K562 (cell line): ENCODE results near the gene CCR5AS.
A peak's percentile ranks its signal among the peaks of the same experiment; 100 is the strongest.

Experiments
- ATAC-seq: fragments of 200-7000 bp; cut with Tn5 transposase; 3 replicates; pipeline ENCODE4 v1.9.1; 2020; ENCODE audit warnings: moderate library complexity
- BruUV-seq: library from RNA; stranded (reverse); fragments of 400-500 nt; replicated peaks from 2 replicates; lab custom pipeline; 2021; lab: Mats Ljungman, UMichigan
- CTCF ChIA-PET: fragments of 300-600 bp; formaldehyde crosslinking; extraction: SDS; loops from one replicate; lab custom pipeline; 2021; ENCODE audit warnings: low intra/inter-chr PET ratio; lab: Yijun Ruan, JAX
- POLR2A ChIA-PET: fragments of 300-600, 350-650 bp; sonication (Branson Sonifier 250); formaldehyde crosslinking; extraction: SDS; loops from one replicate; lab custom pipeline; 2021; ENCODE audit warnings: antibody characterized with exemption, inconsistent platforms; lab: Yijun Ruan, JAX
- DNase-seq, 4 experiments: peaks; one replicate each; pipeline versions ENCODE4 v3.0.0 to v3.0.0-alpha.2; 2011 to 2018; ENCODE audit warnings: low spot score in 3 of 4, mixed read lengths in 3 of 4; ENCODE audit errors: extremely low read depth in 1 of 4
- FAIRE-seq: peaks from 2 replicates; lab custom pipeline; 2011; peaks lifted over from hg19 to GRCh38; lab: Jason Lieb, UNC
- H2AFZ ChIP-seq: 2 replicates; pipeline ENCODE4 v1.6.0; 2011; ENCODE audit warnings: low read depth, low read length, control low read depth, inconsistent platforms
- H3K27ac ChIP-seq: fragments of 200-600 bp; 3 replicates; pipeline ENCODE4 v1.8.0; 2011; ENCODE audit warnings: low read depth, mild to moderate bottlenecking, control low read depth, inconsistent platforms, low read length, moderate library complexity, mixed read lengths; ENCODE audit errors: extremely low read depth
- H3K27me3 ChIP-seq, 2 experiments: fragments of 300-600 bp in 1 of 2; 2 replicates in 1 of 2; 3 replicates in 1 of 2; pipeline versions ENCODE4 v1.6.0 to v1.8.0; 2011; ENCODE audit warnings: inconsistent platforms in 2 of 2, low read length in 2 of 2, mild to moderate bottlenecking in 1 of 2, mixed read lengths in 1 of 2, moderate library complexity in 1 of 2; ENCODE audit not compliant: control insufficient read depth in 2 of 2, insufficient read depth in 2 of 2
- H3K36me3 ChIP-seq: fragments of 300-600 bp; 3 replicates; pipeline ENCODE4 v1.8.0; 2011; ENCODE audit warnings: mild to moderate bottlenecking, low read length, inconsistent platforms; ENCODE audit not compliant: control insufficient read depth, insufficient read depth
- H3K4me1 ChIP-seq, 2 experiments: fragments of 200-600 bp in 1 of 2; replicated peaks in 1 of 2; 2 replicates in 1 of 2; 3 replicates in 1 of 2; pipeline versions ENCODE4 v1.5.1 to v1.8.0; 2011; ENCODE audit warnings: inconsistent platforms in 2 of 2, low read length in 2 of 2, mild to moderate bottlenecking in 1 of 2, mixed read lengths in 1 of 2, moderate library complexity in 1 of 2; ENCODE audit not compliant: control insufficient read depth in 2 of 2, insufficient read depth in 2 of 2
- H3K4me2 ChIP-seq: 2 replicates; pipeline ENCODE4 v1.6.1; 2011; ENCODE audit warnings: low read length, control low read depth, inconsistent platforms, mixed read lengths; ENCODE audit not compliant: insufficient read depth
- H3K4me3 ChIP-seq: fragments of 200-600 bp; sonication (generic), shearing (Covaris generic); 2 replicates; pipeline ENCODE4 v1.5.1; 2016; ENCODE audit warnings: control low read depth, inconsistent platforms
- H3K79me2 ChIP-seq: fragments of 200-600 bp; 3 replicates; pipeline ENCODE4 v1.8.0; 2011; ENCODE audit warnings: low read length, inconsistent platforms; ENCODE audit not compliant: control insufficient read depth, insufficient read depth
- H3K9ac ChIP-seq, 2 experiments: 2 replicates each; pipeline versions ENCODE4 v1.6.0 to v1.6.1; 2011; ENCODE audit warnings: low read depth in 2 of 2, low read length in 2 of 2, control low read depth in 1 of 2, inconsistent platforms in 1 of 2, mild to moderate bottlenecking in 1 of 2, mixed read lengths in 1 of 2; ENCODE audit not compliant: insufficient read depth in 1 of 2
- H3K9me1 ChIP-seq: one replicate; pipeline ENCODE4 v1.6.0; 2011; ENCODE audit warnings: inconsistent platforms, mild to moderate bottlenecking, low read length, moderate library complexity; ENCODE audit not compliant: control insufficient read depth, insufficient read depth
- H3K9me3 ChIP-seq: replicated peaks from 2 replicates; pipeline ENCODE4 v1.5.1; 2011; ENCODE audit warnings: low read depth, low read length, inconsistent platforms; ENCODE audit not compliant: control insufficient read depth, insufficient read depth
- H4K20me1 ChIP-seq: replicated peaks from 2 replicates; pipeline ENCODE4 v1.6.1; 2011; ENCODE audit warnings: low read length, inconsistent platforms, mixed read lengths; ENCODE audit not compliant: control insufficient read depth, insufficient read depth
- ADNP ChIP-seq: fragments of 200-800 bp; sonication (Bioruptor generic); IDR thresholded peaks from 2 replicates; pipeline ENCODE4 v1.6.1; 2016; ENCODE audit warnings: missing genetic modification characterization, missing compliant biosample characterization
- CEBPG ChIP-seq, 3 experiments: fragments of 200-800 bp in 1 of 3; sonication (Bioruptor generic) in 1 of 3; sonication (generic) in 1 of 3; formaldehyde crosslinking in 1 of 3; IDR thresholded peaks in 2 of 3; conservative IDR thresholded peaks in 1 of 3; 2 replicates each; pipeline versions ENCODE4 v1.6.1 to v1.8.0; 2016 to 2022; ENCODE audit warnings: missing compliant biosample characterization in 2 of 3, missing genetic modification characterization in 2 of 3, mild to moderate bottlenecking in 1 of 3, missing genetic modification reagents in 1 of 3
- CHD4 ChIP-seq: fragments of 200-600 bp; sonication (generic); IDR thresholded peaks from 3 replicates; pipeline ENCODE4 v1.6.1; 2012; ENCODE audit warnings: low read depth, mild to moderate bottlenecking, mixed read lengths, low read length, inconsistent platforms; ENCODE audit not compliant: insufficient read depth, insufficient replicate concordance, poor library complexity, severe bottlenecking
- KDM1A ChIP-seq, 2 experiments: fragments of 450-650 bp; IDR thresholded peaks; 2 replicates each; pipeline ENCODE4 v1.6.1; 2016; ENCODE audit warnings: mild to moderate bottlenecking in 2 of 2
- NEUROD1 ChIP-seq: fragments of 150-350 bp; IDR thresholded peaks from 2 replicates; pipeline ENCODE4 v1.6.1; 2014; ENCODE audit warnings: borderline replicate concordance, low read length, low read depth; ENCODE audit not compliant: partially characterized antibody
- POLR2AphosphoS5 ChIP-seq: IDR thresholded peaks from 2 replicates; pipeline ENCODE4 v1.6.1; 2011; ENCODE audit warnings: mild to moderate bottlenecking, low read depth, low read length, moderate library complexity; ENCODE audit not compliant: control insufficient read depth, insufficient read depth
- TGIF2 ChIP-seq: sonication (generic); formaldehyde crosslinking; IDR thresholded peaks from 2 replicates; pipeline ENCODE4 v1.8.1; 2022; ENCODE audit warnings: mild to moderate bottlenecking, missing genetic modification reagents, moderate library complexity
- ZFX ChIP-seq: sonication (generic); formaldehyde crosslinking; IDR thresholded peaks from 2 replicates; pipeline ENCODE4 v1.8.0; 2022; ENCODE audit warnings: mild to moderate bottlenecking, missing genetic modification reagents, moderate library complexity
- ZNF140 ChIP-seq: fragments of 250-450 bp; sonication (Bioruptor Pico); IDR thresholded peaks from 2 replicates; pipeline ENCODE4 v1.8.0; 2021; ENCODE audit warnings: moderate library complexity, mild to moderate bottlenecking, inconsistent platforms
- WGBS: fragments of 100-300 bp; shearing (Covaris generic); methylation state at CpG from one replicate; pipeline ENCODE4 v1.1.6; 2016; ENCODE audit warnings: low coverage, mixed read lengths; ENCODE audit not compliant: insufficient coverage; ENCODE audit errors: missing lambda C conversion rate; 5-methylcytosine and 5-hydroxymethylcytosine counted together
- in situ Hi-C: fragments of 300-500 bp; cut with MboI; formaldehyde crosslinking; loops from 4 replicates; pipeline ENCODE4 v1.15.0; 2018; ENCODE audit warnings: inconsistent platforms, mixed read lengths
- intact Hi-C: fragments of 100-400 bp; cut with micrococcal nuclease; formaldehyde crosslinking; loops from 2 replicates; pipeline ENCODE4 v1.14.2; 2022
- TF ChIP-seq, protein P1 (sequence below): fragments of 250-450 bp; sonication (Bioruptor Pico); IDR thresholded peaks from 2 replicates; pipeline ENCODE4 v1.5.0; 2021; ENCODE audit warnings: mild to moderate bottlenecking, moderate library complexity
- TF ChIP-seq, protein P2 (sequence below): fragments of 450-650 bp; formaldehyde crosslinking; IDR thresholded peaks from 2 replicates; pipeline ENCODE4 v1.4.0; 2022; ENCODE audit warnings: missing genetic modification characterization
- TF ChIP-seq, protein P3 (sequence below): fragments of 450-650 bp; formaldehyde crosslinking; IDR thresholded peaks from 2 replicates; pipeline ENCODE4 v1.4.0; 2020; ENCODE audit warnings: mild to moderate bottlenecking, moderate library complexity

The CCR5AS gene

GRCh38 chr3:46406443-46406787 lies 451 bp downstream of the CCR5AS start:
- no peaks in the 10 kb centered on the region for H3K9me3 ChIP-seq
- TF ChIP-seq NEUROD1 (peak; percentile 17), ZNF140 (CRISPR knock-in tag) (no peak), ZFX (CRISPR knock-in tag) (no peak), KDM1A (IDR thresholded peaks at IDR 0.05) (peak; percentile 6 to 17; a peak in 2 of 4 replicates), ADNP (tag) (no peak), CHD4 (peak; percentile 46), POLR2AphosphoS5 (no peak), TGIF2 (no peak), CEBPG (CRISPR knock-in tag; IDR thresholded peaks at IDR 0.05) (no peak), CEBPG (tag; conservative IDR thresholded peaks at IDR 0.05 in 1 of 2, IDR thresholded peaks at IDR 0.05 in 1 of 2) (peak in 1 of 2 experiments; percentile 41; a peak in 1 of 4 replicates)
- TF ChIP-seq, protein P1, sequence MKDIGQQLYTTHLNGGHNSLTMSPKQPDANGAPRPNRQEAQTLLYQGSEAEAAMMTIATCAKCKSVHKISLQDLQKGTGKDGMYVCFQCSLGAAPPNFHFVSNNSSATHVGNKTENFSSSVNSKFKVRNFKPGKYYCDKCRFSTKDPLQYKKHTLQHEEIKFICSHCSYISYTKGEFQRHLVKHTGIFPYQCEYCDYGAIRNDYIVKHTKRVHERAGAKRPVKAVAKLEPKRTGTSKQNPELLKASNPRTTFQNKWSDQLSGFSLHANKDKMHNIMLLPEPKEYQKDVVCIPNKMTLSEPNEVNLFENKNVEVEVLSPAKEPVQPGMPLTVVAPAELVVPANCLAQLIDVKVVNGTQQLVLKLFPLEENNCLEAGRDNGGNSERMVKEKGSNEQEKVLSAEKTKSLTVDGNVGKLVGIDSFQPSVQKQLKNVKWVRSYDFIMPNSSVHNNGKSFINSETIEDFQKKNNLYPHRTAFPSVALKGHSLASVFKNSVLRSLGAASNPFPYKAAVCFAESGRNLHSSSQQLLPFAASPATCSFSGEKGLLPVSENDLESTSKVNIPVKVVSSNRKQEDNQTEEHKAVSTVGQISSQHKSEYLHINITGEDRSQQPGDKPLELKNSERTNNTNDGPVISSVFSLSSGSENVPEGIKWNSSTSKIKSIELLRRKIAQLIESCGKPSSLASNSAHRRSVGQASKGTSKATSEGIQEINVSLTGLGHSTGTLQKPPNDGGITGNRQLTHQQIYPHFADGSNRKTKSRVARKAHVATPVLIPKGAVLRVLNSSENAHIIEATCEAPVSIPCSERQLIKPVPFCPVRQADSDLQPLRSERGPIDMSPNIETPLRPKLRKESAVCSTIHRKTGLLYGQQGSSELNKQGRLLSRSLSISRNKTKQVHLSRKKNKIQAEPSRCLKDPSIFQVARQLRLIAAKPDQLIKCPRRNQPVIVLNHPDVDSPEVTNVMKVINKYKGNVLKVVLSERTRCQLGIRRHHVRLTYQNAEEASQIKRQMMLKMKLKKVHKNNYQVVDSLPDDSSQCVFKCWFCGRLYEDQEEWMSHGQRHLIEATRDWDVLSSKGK (CRISPR knock-in tag), result no peak
- TF ChIP-seq, protein P2, sequence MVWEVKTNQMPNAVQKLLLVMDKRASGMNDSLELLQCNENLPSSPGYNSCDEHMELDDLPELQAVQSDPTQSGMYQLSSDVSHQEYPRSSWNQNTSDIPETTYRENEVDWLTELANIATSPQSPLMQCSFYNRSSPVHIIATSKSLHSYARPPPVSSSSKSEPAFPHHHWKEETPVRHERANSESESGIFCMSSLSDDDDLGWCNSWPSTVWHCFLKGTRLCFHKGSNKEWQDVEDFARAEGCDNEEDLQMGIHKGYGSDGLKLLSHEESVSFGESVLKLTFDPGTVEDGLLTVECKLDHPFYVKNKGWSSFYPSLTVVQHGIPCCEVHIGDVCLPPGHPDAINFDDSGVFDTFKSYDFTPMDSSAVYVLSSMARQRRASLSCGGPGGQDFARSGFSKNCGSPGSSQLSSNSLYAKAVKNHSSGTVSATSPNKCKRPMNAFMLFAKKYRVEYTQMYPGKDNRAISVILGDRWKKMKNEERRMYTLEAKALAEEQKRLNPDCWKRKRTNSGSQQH (CRISPR knock-in tag), result peak; percentile 63; the same call in 1 of the 2 replicates
- TF ChIP-seq, protein P3, sequence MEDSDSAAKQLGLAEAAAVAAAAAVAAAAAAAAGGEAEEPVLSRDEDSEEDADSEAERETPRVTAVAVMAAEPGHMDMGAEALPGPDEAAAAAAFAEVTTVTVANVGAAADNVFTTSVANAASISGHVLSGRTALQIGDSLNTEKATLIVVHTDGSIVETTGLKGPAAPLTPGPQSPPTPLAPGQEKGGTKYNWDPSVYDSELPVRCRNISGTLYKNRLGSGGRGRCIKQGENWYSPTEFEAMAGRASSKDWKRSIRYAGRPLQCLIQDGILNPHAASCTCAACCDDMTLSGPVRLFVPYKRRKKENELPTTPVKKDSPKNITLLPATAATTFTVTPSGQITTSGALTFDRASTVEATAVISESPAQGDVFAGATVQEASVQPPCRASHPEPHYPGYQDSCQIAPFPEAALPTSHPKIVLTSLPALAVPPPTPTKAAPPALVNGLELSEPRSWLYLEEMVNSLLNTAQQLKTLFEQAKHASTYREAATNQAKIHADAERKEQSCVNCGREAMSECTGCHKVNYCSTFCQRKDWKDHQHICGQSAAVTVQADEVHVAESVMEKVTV (CRISPR knock-in tag), result no peak

More at GRCh38 chr3:46406443-46406787, 451 bp downstream of the CCR5AS start:
- Histone ChIP-seq H2AFZ (peak overlapping the region; percentile 96), H3K4me1 (peaks cover 25 to 39% of the 10 kb centered on the region in 2 experiments), H3K9ac (peak overlapping the region; percentile 53 to 66; a peak in 3 of 4 replicates), H3K4me3 (peak overlapping the region; percentile 35; the same call in 1 of the 2 replicates), H3K9me1 (no peaks in the 10 kb centered on the region), H3K4me2 (peak overlapping the region; percentile 84), H3K79me2 (peaks cover 2% of the 10 kb centered on the region; the same call in 1 of the 3 replicates), H3K27ac (peak overlapping the region; percentile 88), H3K27me3 (no peaks in the 10 kb centered on the region), H4K20me1 (no peaks in the 10 kb centered on the region), H3K36me3 (no peaks in the 10 kb centered on the region)
- in situ Hi-C loops (loop anchor here (25.0 kb wide), 1 partner anchor 1369 kb away; the partner anchor contains the start of gene CLEC3B), intact Hi-C loops (no loop called here)
- BruUV-seq, result TSS peak; percentile 79
- ChIA-PET CTCF (no interaction called here), POLR2A (no interaction called here)
- ATAC-seq (peak; percentile 5; the same call in 2 of the 3 replicates), FAIRE-seq (no peak), DNase-seq (peak; percentile 26 to 48 (median 44))
- WGBS, result 24% methylated on average over 4 of the region's 4 CpGs
